Choroid plexus epithelial cell (primary cell): ENCODE measurements around the gene AFF2.

ENCODE experiments used
- DNase-seq: peaks from one replicate; pipeline ENCODE4 v3.0.0-alpha.2; 2010; ENCODE audit warnings: low read depth
- H3K4me3 ChIP-seq: 2 replicates; pipeline ENCODE4 v1.5.1; 2011; ENCODE audit warnings: low read depth, mild to moderate bottlenecking, control low read depth, low read length, moderate library complexity
- CTCF ChIP-seq: conservative IDR thresholded peaks from 2 replicates; pipeline ENCODE4 v1.5.1; 2011; ENCODE audit warnings: low read depth, mild to moderate bottlenecking, control low read depth, inconsistent platforms, low read length, moderate library complexity

Gene AFF2

GRCh38 chrX:148593987-148594386 lies 93.6 kb downstream of the AFF2 start:
- no peak for DNase-seq
- no peak overlapping the region for H3K4me3 ChIP-seq
- no peak for TF ChIP-seq CTCF

- no peak for DNase-seq
- TF ChIP-seq CTCF = no peak
These were observed 99.0 kb downstream of the AFF2 start for GRCh38 chrX:148599404-148599803.

GRCh38 chrX:148600131-148600530 lies 99.7 kb downstream of the AFF2 start:
- H3K4me3 ChIP-seq = no peak overlapping the region
- TF ChIP-seq CTCF = no peak
- no peak for DNase-seq

More at GRCh38 chrX:148599404-148599803, 99.0 kb downstream of the AFF2 start:
- no peak overlapping the region for H3K4me3 ChIP-seq

- TF ChIP-seq CTCF = no peak
- no peak for DNase-seq
- no peak overlapping the region for H3K4me3 ChIP-seq
These were observed 100.2 kb downstream of the AFF2 start for GRCh38 chrX:148600581-148600980.

- H3K4me3 ChIP-seq = no peak overlapping the region
- TF ChIP-seq CTCF = no peak
- peak; percentile 27 for DNase-seq
These were observed 100.6 kb downstream of the AFF2 start for GRCh38 chrX:148601034-148601433.

- no peak for TF ChIP-seq CTCF
- no peak for DNase-seq
- no peak overlapping the region for H3K4me3 ChIP-seq
These were observed 109.3 kb downstream of the AFF2 start for GRCh38 chrX:148609515-148610327.

GRCh38 chrX:148610328-148610698 lies 109.9 kb downstream of the AFF2 start:
- TF ChIP-seq CTCF = no peak
- H3K4me3 ChIP-seq = no peak overlapping the region
- DNase-seq = no peak
